ENCODE results near the gene ADTRP. TPM values are rescaled to one million over a fixed set of nuclear protein-coding genes. Genes with fewer than 3 reads are reported as not detected.

Gene ADTRP
- total RNA-seq, 1 experiment from 2014 or later = 5.2 TPM

- ChIA-PET POLR2A (no interaction called here), CTCF (no interaction called here)
- no peak overlapping the region for H3K27ac Mint-ChIP-seq (ENCODE audit: unreplicated experiment)
- H3K27me3 ChIP-seq (replicated peaks; ENCODE audit: control insufficient read depth, insufficient read depth, low read length) = no peaks in the 10 kb centered on the region
- no peak overlapping the region for H3K4me3 Mint-ChIP-seq (ENCODE audit: unreplicated experiment)
- no peaks in the 10 kb centered on the region for H3K9me3 Mint-ChIP-seq (ENCODE audit: unreplicated experiment)
- no peaks in the 10 kb centered on the region for H3K9me3 ChIP-seq
- no peak for TF ChIP-seq CTCF (IDR thresholded peaks at IDR 0.05; ENCODE audit: insufficient read depth in 1 of 2, low read depth in 1 of 2, low read length in 1 of 2, severe bottlenecking in 1 of 2, unreplicated experiment in 1 of 2)
- no peak overlapping the region for H3K4me3 ChIP-seq (ENCODE audit: low read depth, low read length)
- intact Hi-C loops (cut with micrococcal nuclease; ENCODE audit: unreplicated experiment) = no loop called here
- H3K4me1 ChIP-seq = peaks cover 7% of the 10 kb centered on the region; the same call in 1 of the 2 replicates
- H3K4me1 Mint-ChIP-seq (ENCODE audit: low read depth, unreplicated experiment) = no peaks in the 10 kb centered on the region
- H3K27me3 Mint-ChIP-seq (ENCODE audit: insufficient read depth, unreplicated experiment) = no peaks in the 10 kb centered on the region
- DNase-seq = no peak
- no peaks in the 10 kb centered on the region for H3K36me3 ChIP-seq (ENCODE audit: control insufficient read depth, insufficient read depth, low read length)
- BruUV-seq (replicated peaks) = no TSS peak
- H3K36me3 Mint-ChIP-seq (ENCODE audit: insufficient read depth, unreplicated experiment) = no peaks in the 10 kb centered on the region
Measured at GRCh38 chr6:11744101-11744500, 34.5 kb downstream of the ADTRP start.

GRCh38 chr6:11740875-11741274 lies 37.7 kb downstream of the ADTRP start:
- Mint-ChIP-seq H3K9me3 (ENCODE audit: unreplicated experiment) (no peaks in the 10 kb centered on the region), H3K27me3 (ENCODE audit: insufficient read depth, unreplicated experiment) (no peaks in the 10 kb centered on the region), H3K4me3 (ENCODE audit: unreplicated experiment) (no peak overlapping the region), H3K27ac (ENCODE audit: unreplicated experiment) (no peak overlapping the region), H3K36me3 (ENCODE audit: insufficient read depth, unreplicated experiment) (no peaks in the 10 kb centered on the region), H3K4me1 (ENCODE audit: low read depth, unreplicated experiment) (no peaks in the 10 kb centered on the region)
- DNase-seq = no peak
- no TSS peak for BruUV-seq (replicated peaks)
- no peak overlapping the region for H3K4me3 ChIP-seq (ENCODE audit: low read depth, low read length)
- H3K36me3 ChIP-seq (ENCODE audit: control insufficient read depth, insufficient read depth, low read length) = no peaks in the 10 kb centered on the region
- TF ChIP-seq CTCF (IDR thresholded peaks at IDR 0.05; ENCODE audit: insufficient read depth in 1 of 2, low read depth in 1 of 2, low read length in 1 of 2, severe bottlenecking in 1 of 2, unreplicated experiment in 1 of 2) = no peak
- H3K27me3 ChIP-seq (replicated peaks; ENCODE audit: control insufficient read depth, insufficient read depth, low read length) = no peaks in the 10 kb centered on the region
- H3K4me1 ChIP-seq = peaks cover 7% of the 10 kb centered on the region; the same call in 1 of the 2 replicates
- H3K9me3 ChIP-seq = no peaks in the 10 kb centered on the region
- intact Hi-C loops (cut with micrococcal nuclease; ENCODE audit: unreplicated experiment) = no loop called here
- ChIA-PET CTCF (no interaction called here), POLR2A (no interaction called here)

DNA sequence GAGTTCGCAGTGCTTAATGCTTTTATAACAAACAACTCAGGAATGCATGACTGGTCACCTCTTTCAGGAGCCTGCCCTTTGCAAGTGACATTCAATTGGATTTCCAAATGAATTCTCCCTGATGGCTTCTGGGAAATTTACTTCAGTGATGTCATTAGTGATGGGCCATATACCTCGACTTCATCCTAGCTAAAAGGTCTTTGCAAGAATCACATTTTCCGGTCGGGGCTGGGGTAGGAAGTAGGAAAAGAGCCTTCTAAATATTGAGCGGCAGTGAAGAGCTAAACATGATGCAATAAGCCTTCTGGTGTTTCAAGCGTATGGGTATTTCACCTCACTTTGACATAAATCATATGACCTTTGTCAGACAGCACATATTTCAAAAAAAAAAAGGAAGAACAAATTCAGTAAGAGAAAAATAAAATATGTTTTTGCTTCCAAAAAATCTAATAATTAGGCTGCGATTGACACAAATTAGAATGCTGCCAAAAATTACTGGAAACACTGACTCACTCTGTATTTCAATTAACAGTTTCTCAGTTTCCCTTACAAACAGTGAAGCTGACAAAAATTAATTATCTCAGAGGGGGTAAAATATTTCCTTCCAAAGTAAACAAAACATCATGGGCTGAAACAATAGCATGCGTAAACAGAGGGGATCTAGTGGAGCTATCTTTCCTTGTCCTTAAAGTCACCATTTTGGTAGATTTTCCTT lies 39.8 kb downstream of the ADTRP start:
- no TSS peak for BruUV-seq (replicated peaks)
- Mint-ChIP-seq H3K4me3 (ENCODE audit: unreplicated experiment) (no peak overlapping the region), H3K4me1 (ENCODE audit: low read depth, unreplicated experiment) (no peaks in the 10 kb centered on the region), H3K9me3 (ENCODE audit: unreplicated experiment) (no peaks in the 10 kb centered on the region), H3K27me3 (ENCODE audit: insufficient read depth, unreplicated experiment) (no peaks in the 10 kb centered on the region), H3K36me3 (ENCODE audit: insufficient read depth, unreplicated experiment) (no peaks in the 10 kb centered on the region), H3K27ac (ENCODE audit: unreplicated experiment) (no peak overlapping the region)
- no peaks in the 10 kb centered on the region for H3K9me3 ChIP-seq
- intact Hi-C loops (cut with micrococcal nuclease; ENCODE audit: unreplicated experiment) = no loop called here
- H3K4me1 ChIP-seq = peaks cover 11% of the 10 kb centered on the region; the same call in 1 of the 2 replicates
- no peaks in the 10 kb centered on the region for H3K27me3 ChIP-seq (replicated peaks; ENCODE audit: control insufficient read depth, insufficient read depth, low read length)
- POLR2A ChIA-PET = no interaction called here
- no peak overlapping the region for H3K4me3 ChIP-seq (ENCODE audit: low read depth, low read length)
- no peak for TF ChIP-seq CTCF (IDR thresholded peaks at IDR 0.05; ENCODE audit: insufficient read depth in 1 of 2, low read depth in 1 of 2, low read length in 1 of 2, severe bottlenecking in 1 of 2, unreplicated experiment in 1 of 2)
- no peak for DNase-seq
- no peaks in the 10 kb centered on the region for H3K36me3 ChIP-seq (ENCODE audit: control insufficient read depth, insufficient read depth, low read length)
- CTCF ChIA-PET = no interaction called here

Data from Caco-2 (cell line).